Endothelial cell of umbilical vein (primary cell): ENCODE measurements around the gene ATP2C2. TPM values are rescaled to one million over a fixed set of nuclear protein-coding genes. Genes with fewer than 3 reads are reported as not detected.

ENCODE experiments used
- BruUV-seq: library from RNA; stranded (reverse); fragments of 400-500 nt; replicated peaks from 2 replicates; lab custom pipeline; 2021; lab: Mats Ljungman, UMichigan
- CTCF ChIA-PET: fragments of 300-600, 350-600 bp; sonication (Branson Sonifier 250); formaldehyde crosslinking; loops from one replicate; lab custom pipeline; 2021; ENCODE audit warnings: antibody characterized with exemption, inconsistent platforms; lab: Charles Lee
- POLR2A ChIA-PET: fragments of 300-600, 350-600 bp; sonication (Branson Sonifier 250); formaldehyde crosslinking; loops from one replicate; lab custom pipeline; 2021; ENCODE audit warnings: antibody characterized with exemption, inconsistent platforms; lab: Charles Lee
- DNase-seq: peaks from one replicate; pipeline ENCODE4 v3.0.0-alpha.2; 2011; ENCODE audit warnings: low read depth, low spot score
- FAIRE-seq: peaks from 2 replicates; lab custom pipeline; 2011; peaks lifted over from hg19 to GRCh38; lab: Jason Lieb, UNC
- H2AFZ ChIP-seq: 2 replicates; pipeline ENCODE4 v1.6.0; 2012; ENCODE audit warnings: low read depth, low read length, control low read depth, inconsistent platforms
- H3K27ac ChIP-seq: 2 replicates; pipeline ENCODE4 v1.5.1; 2011; ENCODE audit warnings: low read depth, mild to moderate bottlenecking, control low read depth, low read length, moderate library complexity; ENCODE audit not compliant: insufficient read depth
- H3K27me3 ChIP-seq, 2 experiments: 2 replicates each; pipeline versions ENCODE4 v1.6.0 to v1.6.1; 2011; ENCODE audit warnings: low read length in 2 of 2, mixed read lengths in 1 of 2; ENCODE audit not compliant: control insufficient read depth in 2 of 2, insufficient read depth in 2 of 2
- H3K36me3 ChIP-seq, 2 experiments: 2 replicates in 1 of 2; 3 replicates in 1 of 2; pipeline ENCODE4 v1.5.1; 2011; ENCODE audit warnings: low read length in 2 of 2, mild to moderate bottlenecking in 1 of 2, moderate library complexity in 1 of 2; ENCODE audit not compliant: control insufficient read depth in 2 of 2, insufficient read depth in 2 of 2; ENCODE audit errors: extremely low read depth in 1 of 2
- H3K4me1 ChIP-seq: 3 replicates; pipeline ENCODE4 v1.5.1; 2011; ENCODE audit warnings: mild to moderate bottlenecking, low read length; ENCODE audit not compliant: control insufficient read depth, insufficient read depth; ENCODE audit errors: extremely low read depth
- H3K4me2 ChIP-seq: 2 replicates; pipeline ENCODE4 v1.6.1; 2011; ENCODE audit warnings: low read length, control low read depth, mixed read lengths; ENCODE audit not compliant: insufficient read depth
- H3K4me3 ChIP-seq, 3 experiments: fragments of 200-600 bp in 1 of 3; sonication (generic), shearing (Covaris generic) in 1 of 3; replicated peaks in 1 of 3; 2 replicates each; pipeline ENCODE4 v1.5.1; 2011 to 2016; ENCODE audit warnings: control low read depth in 3 of 3, low read length in 3 of 3, mild to moderate bottlenecking in 2 of 3, inconsistent platforms in 1 of 3, low read depth in 1 of 3, moderate library complexity in 1 of 3; ENCODE audit not compliant: insufficient read depth in 1 of 3
- H3K79me2 ChIP-seq: 2 replicates; pipeline ENCODE4 v1.6.0; 2012; ENCODE audit warnings: low read length, inconsistent platforms; ENCODE audit not compliant: control insufficient read depth, insufficient read depth
- H3K9ac ChIP-seq: replicated peaks from 2 replicates; pipeline ENCODE3; 2011; ENCODE audit warnings: low read length, control low read depth; ENCODE audit not compliant: insufficient read depth; ENCODE audit errors: extremely low read depth
- H3K9me1 ChIP-seq: replicated peaks from 3 replicates; pipeline ENCODE4 v1.6.0; 2011; ENCODE audit warnings: mild to moderate bottlenecking, low read length; ENCODE audit not compliant: control insufficient read depth, insufficient read depth; ENCODE audit errors: extremely low read depth
- H3K9me3 ChIP-seq: replicated peaks from 2 replicates; pipeline ENCODE4 v1.5.1; 2012; ENCODE audit warnings: low read length, inconsistent platforms; ENCODE audit not compliant: control insufficient read depth, insufficient read depth
- H4K20me1 ChIP-seq: replicated peaks from 2 replicates; pipeline ENCODE3; 2011; ENCODE audit warnings: mild to moderate bottlenecking, low read length; ENCODE audit not compliant: control insufficient read depth, insufficient read depth; ENCODE audit errors: extremely low read depth
- EZH2 ChIP-seq: IDR thresholded peaks from 2 replicates; pipeline ENCODE4 v1.6.1; 2012; ENCODE audit warnings: borderline replicate concordance, low read depth, mild to moderate bottlenecking, moderate library complexity, low read length, inconsistent platforms; ENCODE audit not compliant: severe bottlenecking
- FOS ChIP-seq: IDR thresholded peaks from 2 replicates; pipeline ENCODE4 v1.6.1; 2011; ENCODE audit warnings: mild to moderate bottlenecking, low read length, moderate library complexity, borderline replicate concordance; ENCODE audit not compliant: insufficient read depth
- GATA2 ChIP-seq: IDR thresholded peaks from 2 replicates; pipeline ENCODE4 v1.7.0; 2011; ENCODE audit warnings: low read depth, mild to moderate bottlenecking, moderate library complexity, mixed read lengths, low read length; ENCODE audit not compliant: insufficient read length, insufficient read depth
- JUN ChIP-seq: IDR thresholded peaks from 2 replicates; pipeline ENCODE4 v1.6.1; 2011; ENCODE audit warnings: borderline replicate concordance, low read depth; ENCODE audit not compliant: insufficient read length, insufficient read depth
- MYC ChIP-seq: IDR thresholded peaks from one replicate; pipeline ENCODE4 v1.6.1; 2011; ENCODE audit warnings: mild to moderate bottlenecking, low read depth, low read length
- POLR2A ChIP-seq: IDR thresholded peaks from 2 replicates; pipeline ENCODE4 v1.6.1; 2012; ENCODE audit warnings: low read depth, mild to moderate bottlenecking, control low read depth, low read length
- POLR2AphosphoS5 ChIP-seq: IDR thresholded peaks from 2 replicates; pipeline ENCODE4 v1.6.1; 2012; ENCODE audit warnings: low read depth, mild to moderate bottlenecking, control low read depth, low read length, moderate library complexity; ENCODE audit not compliant: insufficient read depth
- dilution Hi-C: fragments of 300-500 bp; cut with MboI; formaldehyde crosslinking; loops from one replicate; pipeline ENCODE4 v1.15.0; 2019; ENCODE audit warnings: low sequenced_read_pairs; ENCODE audit not compliant: extremely low pct_ligation_motif_present
- intact Hi-C: fragments of 100-400 bp; cut with micrococcal nuclease; formaldehyde crosslinking; loops from one replicate; pipeline ENCODE4 v1.10.0; 2022
- polyA plus RNA-seq, 4 experiments: library from polyadenylated mRNA; depleted of rRNA in 3 of 4; stranded (reverse) in 3 of 4; unstranded in 1 of 4; fragments of >200 nt; gene quantifications; 2 replicates each; pipeline versions ENCODE4 v1.2.1 to v1.2.3, GENCODE V29; 2011 to 2012; ENCODE audit warnings: missing spikeins in 1 of 4
- total RNA-seq: library from RNA; stranded (reverse); gene quantifications from 2 replicates; pipeline ENCODE4 v1.2.3, GENCODE V29; 2021
- TF ChIP-seq, protein P1 (sequence below), 2 donors: IDR thresholded peaks; 1 replicate in 1 of 2; 2 replicates in 1 of 2; pipeline ENCODE4 v1.5.1; 2011; ENCODE audit warnings: low read length in 2 of 2, mild to moderate bottlenecking in 2 of 2, moderate library complexity in 2 of 2, control low read depth in 1 of 2, inconsistent platforms in 1 of 2, low read depth in 1 of 2; ENCODE audit not compliant: insufficient read depth in 1 of 2; ENCODE audit errors: extremely low read depth in 1 of 2
- TF ChIP-seq, protein P2 (sequence below): IDR thresholded peaks from 2 replicates; pipeline ENCODE4 v1.6.1; 2011; ENCODE audit not compliant: insufficient read depth, insufficient read length

The ATP2C2 gene
- total and polyA plus RNA-seq, 2 donors (not counting 3 experiments of a cell fraction or from before 2014, with no cell fraction given) = not detected

DNA sequence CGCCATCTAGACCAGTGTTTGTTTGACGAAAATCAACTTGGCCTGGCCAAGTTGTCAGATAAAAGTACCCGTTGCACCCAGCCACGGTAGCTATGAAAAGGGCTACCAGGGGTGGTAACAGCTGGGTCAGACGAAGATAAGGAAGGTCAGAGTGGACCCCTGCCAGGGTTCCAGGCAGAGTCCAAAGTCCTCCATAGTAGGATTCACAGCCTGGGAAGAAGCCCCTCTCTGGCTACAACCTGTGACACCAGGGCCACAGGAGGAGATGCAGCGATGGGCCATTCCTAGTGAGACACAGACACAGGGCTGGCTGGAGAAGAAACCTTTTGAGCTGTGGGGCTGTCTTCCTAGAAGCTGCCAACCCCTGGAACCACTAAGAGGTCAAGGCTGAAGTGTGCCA lies 96.8 kb downstream of the ATP2C2 start:
- Histone ChIP-seq H3K4me1 (no peaks in the 10 kb centered on the region), H3K4me2 (no peak overlapping the region), H3K27me3 (no peaks in the 10 kb centered on the region), H3K36me3 (peaks cover 0 to 4% of the 10 kb centered on the region in 2 experiments), H3K27ac (no peak overlapping the region), H3K79me2 (no peaks in the 10 kb centered on the region), H4K20me1 (no peaks in the 10 kb centered on the region), H3K9me1 (no peaks in the 10 kb centered on the region), H3K9me3 (no peaks in the 10 kb centered on the region), H3K4me3 (no peak overlapping the region), H2AFZ (no peak overlapping the region), H3K9ac (no peak overlapping the region)
- FAIRE-seq (no peak), DNase-seq (no peak)
- no TSS peak for BruUV-seq
- ChIA-PET POLR2A (no interaction called here), CTCF (no interaction called here)
- dilution Hi-C loops (no loop called here), intact Hi-C loops (no loop called here)
- TF ChIP-seq MYC = no peak
- TF ChIP-seq JUN = no peak
- TF ChIP-seq, protein P1, sequence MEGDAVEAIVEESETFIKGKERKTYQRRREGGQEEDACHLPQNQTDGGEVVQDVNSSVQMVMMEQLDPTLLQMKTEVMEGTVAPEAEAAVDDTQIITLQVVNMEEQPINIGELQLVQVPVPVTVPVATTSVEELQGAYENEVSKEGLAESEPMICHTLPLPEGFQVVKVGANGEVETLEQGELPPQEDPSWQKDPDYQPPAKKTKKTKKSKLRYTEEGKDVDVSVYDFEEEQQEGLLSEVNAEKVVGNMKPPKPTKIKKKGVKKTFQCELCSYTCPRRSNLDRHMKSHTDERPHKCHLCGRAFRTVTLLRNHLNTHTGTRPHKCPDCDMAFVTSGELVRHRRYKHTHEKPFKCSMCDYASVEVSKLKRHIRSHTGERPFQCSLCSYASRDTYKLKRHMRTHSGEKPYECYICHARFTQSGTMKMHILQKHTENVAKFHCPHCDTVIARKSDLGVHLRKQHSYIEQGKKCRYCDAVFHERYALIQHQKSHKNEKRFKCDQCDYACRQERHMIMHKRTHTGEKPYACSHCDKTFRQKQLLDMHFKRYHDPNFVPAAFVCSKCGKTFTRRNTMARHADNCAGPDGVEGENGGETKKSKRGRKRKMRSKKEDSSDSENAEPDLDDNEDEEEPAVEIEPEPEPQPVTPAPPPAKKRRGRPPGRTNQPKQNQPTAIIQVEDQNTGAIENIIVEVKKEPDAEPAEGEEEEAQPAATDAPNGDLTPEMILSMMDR (IDR thresholded peaks at IDR 0.05; ENCODE audit: extremely low read depth in 1 of 2, insufficient read depth in 1 of 2, low read depth in 1 of 2, low read length in 2 of 2) = no peak
- TF ChIP-seq POLR2A = no peak
- TF ChIP-seq, protein P2, sequence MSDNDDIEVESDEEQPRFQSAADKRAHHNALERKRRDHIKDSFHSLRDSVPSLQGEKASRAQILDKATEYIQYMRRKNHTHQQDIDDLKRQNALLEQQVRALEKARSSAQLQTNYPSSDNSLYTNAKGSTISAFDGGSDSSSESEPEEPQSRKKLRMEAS = no peak
- TF ChIP-seq FOS = no peak
- TF ChIP-seq EZH2 = no peak
- no peak for TF ChIP-seq POLR2AphosphoS5
- no peak for TF ChIP-seq GATA2
